ENCODE data around the gene NTSR2.
A peak's percentile ranks its signal among the peaks of the same experiment; 100 is the strongest.

The NTSR2 gene

GRCh38 chr2:11640132-11640531 is 29.9 kb downstream of the NTSR2 start:
- Mint-ChIP-seq H3K27ac (no peak overlapping the region), H3K4me3 (no peak overlapping the region), H3K36me3 (ENCODE audit: low read depth) (no peaks in the 10 kb centered on the region), H3K27me3 (peaks cover 10% of the 10 kb centered on the region), H3K4me1 (ENCODE audit: low read depth) (no peaks in the 10 kb centered on the region), H3K9me3 (no peaks in the 10 kb centered on the region)
- no peak for DNase-seq

GRCh38 chr2:11639503-11639902 is 30.5 kb downstream of the NTSR2 start:
- no peak overlapping the region for H3K4me3 Mint-ChIP-seq
- no peaks in the 10 kb centered on the region for H3K9me3 Mint-ChIP-seq
- DNase-seq: no peak
- H3K4me1 Mint-ChIP-seq (ENCODE audit: low read depth): no peaks in the 10 kb centered on the region
- peaks cover 10% of the 10 kb centered on the region for H3K27me3 Mint-ChIP-seq
- no peaks in the 10 kb centered on the region for H3K36me3 Mint-ChIP-seq (ENCODE audit: low read depth)
- no peak overlapping the region for H3K27ac Mint-ChIP-seq

GRCh38 chr2:11637546-11637945 is 32.4 kb downstream of the NTSR2 start:
- DNase-seq: no peak
- Mint-ChIP-seq H3K4me3 (no peak overlapping the region), H3K36me3 (ENCODE audit: low read depth) (no peaks in the 10 kb centered on the region), H3K4me1 (ENCODE audit: low read depth) (no peaks in the 10 kb centered on the region), H3K9me3 (no peaks in the 10 kb centered on the region), H3K27me3 (peaks cover 10% of the 10 kb centered on the region), H3K27ac (no peak overlapping the region)

- Mint-ChIP-seq H3K4me1 (ENCODE audit: low read depth) (no peaks in the 10 kb centered on the region), H3K4me3 (no peak overlapping the region), H3K9me3 (no peaks in the 10 kb centered on the region), H3K36me3 (ENCODE audit: low read depth) (no peaks in the 10 kb centered on the region), H3K27ac (peak overlapping the region; percentile 57), H3K27me3 (peaks cover 10% of the 10 kb centered on the region)
- no peak for DNase-seq
Observed at GRCh38 chr2:11636593-11637295, 33.3 kb downstream of the NTSR2 start.

GRCh38 chr2:11635141-11635540 is 34.9 kb downstream of the NTSR2 start:
- Mint-ChIP-seq H3K27me3 (peaks cover 8% of the 10 kb centered on the region), H3K4me1 (ENCODE audit: low read depth) (no peaks in the 10 kb centered on the region)

GRCh38 chr2:11634584-11634983 is 35.4 kb downstream of the NTSR2 start:
- Mint-ChIP-seq H3K36me3 (ENCODE audit: low read depth) (no peaks in the 10 kb centered on the region), H3K4me3 (no peak overlapping the region), H3K27ac (no peak overlapping the region), H3K9me3 (no peaks in the 10 kb centered on the region), H3K27me3 (peaks cover 7% of the 10 kb centered on the region), H3K4me1 (ENCODE audit: low read depth) (no peaks in the 10 kb centered on the region)
- no peak for DNase-seq

More at GRCh38 chr2:11635141-11635540, 34.9 kb downstream of the NTSR2 start:
- Mint-ChIP-seq H3K27ac (no peak overlapping the region), H3K9me3 (no peaks in the 10 kb centered on the region), H3K4me3 (no peak overlapping the region), H3K36me3 (ENCODE audit: low read depth) (no peaks in the 10 kb centered on the region)
- no peak for DNase-seq

- DNase-seq: no peak
- Mint-ChIP-seq H3K27me3 (peaks cover 3% of the 10 kb centered on the region), H3K27ac (no peak overlapping the region), H3K4me1 (ENCODE audit: low read depth) (no peaks in the 10 kb centered on the region), H3K9me3 (no peaks in the 10 kb centered on the region), H3K36me3 (ENCODE audit: low read depth) (no peaks in the 10 kb centered on the region), H3K4me3 (no peak overlapping the region)
Observed at GRCh38 chr2:11633923-11634478, 36.0 kb downstream of the NTSR2 start.

- Mint-ChIP-seq H3K4me1 (ENCODE audit: low read depth) (no peaks in the 10 kb centered on the region), H3K4me3 (no peak overlapping the region), H3K27me3 (peaks cover 2% of the 10 kb centered on the region), H3K27ac (no peak overlapping the region), H3K36me3 (ENCODE audit: low read depth) (no peaks in the 10 kb centered on the region), H3K9me3 (no peaks in the 10 kb centered on the region)
- DNase-seq: no peak
Observed at GRCh38 chr2:11631462-11631861, 38.5 kb downstream of the NTSR2 start.

- H3K4me3 Mint-ChIP-seq: no peak overlapping the region
- no peaks in the 10 kb centered on the region for H3K36me3 Mint-ChIP-seq (ENCODE audit: low read depth)
- no peaks in the 10 kb centered on the region for H3K9me3 Mint-ChIP-seq
- no peak for DNase-seq
- H3K4me1 Mint-ChIP-seq (ENCODE audit: low read depth): peaks cover 1% of the 10 kb centered on the region
- H3K27me3 Mint-ChIP-seq: no peaks in the 10 kb centered on the region
- H3K27ac Mint-ChIP-seq: no peak overlapping the region
Observed at GRCh38 chr2:11630855-11631254, 39.1 kb downstream of the NTSR2 start.

- no peaks in the 10 kb centered on the region for H3K36me3 Mint-ChIP-seq (ENCODE audit: low read depth)
- no peaks in the 10 kb centered on the region for H3K9me3 Mint-ChIP-seq
- DNase-seq: no peak
- no peak overlapping the region for H3K27ac Mint-ChIP-seq
- no peaks in the 10 kb centered on the region for H3K27me3 Mint-ChIP-seq
- H3K4me3 Mint-ChIP-seq: no peak overlapping the region
- peaks cover 7% of the 10 kb centered on the region for H3K4me1 Mint-ChIP-seq (ENCODE audit: low read depth)
Observed at GRCh38 chr2:11629851-11630250, 40.1 kb downstream of the NTSR2 start.

- H3K4me1 Mint-ChIP-seq (ENCODE audit: low read depth): peaks cover 7% of the 10 kb centered on the region
- DNase-seq: no peak
- no peak overlapping the region for H3K4me3 Mint-ChIP-seq
- no peaks in the 10 kb centered on the region for H3K27me3 Mint-ChIP-seq
- H3K9me3 Mint-ChIP-seq: no peaks in the 10 kb centered on the region
- no peaks in the 10 kb centered on the region for H3K36me3 Mint-ChIP-seq (ENCODE audit: low read depth)
- no peak overlapping the region for H3K27ac Mint-ChIP-seq
Observed at GRCh38 chr2:11629215-11629614, 40.8 kb downstream of the NTSR2 start.

- Mint-ChIP-seq H3K27ac (no peak overlapping the region), H3K4me3 (no peak overlapping the region), H3K27me3 (no peaks in the 10 kb centered on the region)
Observed at GRCh38 chr2:11628675-11629074, 41.3 kb downstream of the NTSR2 start.

GRCh38 chr2:11625671-11626070 is 44.3 kb downstream of the NTSR2 start:
- Mint-ChIP-seq H3K4me1 (ENCODE audit: low read depth) (peaks cover 7% of the 10 kb centered on the region), H3K4me3 (no peak overlapping the region), H3K27ac (no peak overlapping the region), H3K27me3 (no peaks in the 10 kb centered on the region), H3K9me3 (no peaks in the 10 kb centered on the region), H3K36me3 (ENCODE audit: low read depth) (no peaks in the 10 kb centered on the region)
- no peak for DNase-seq

More at GRCh38 chr2:11628675-11629074, 41.3 kb downstream of the NTSR2 start:
- Mint-ChIP-seq H3K9me3 (no peaks in the 10 kb centered on the region), H3K4me1 (ENCODE audit: low read depth) (peaks cover 7% of the 10 kb centered on the region), H3K36me3 (ENCODE audit: low read depth) (no peaks in the 10 kb centered on the region)
- no peak for DNase-seq

GRCh38 chr2:11624893-11625292 is 45.1 kb downstream of the NTSR2 start:
- H3K27ac Mint-ChIP-seq: no peak overlapping the region
- no peak for DNase-seq
- H3K4me3 Mint-ChIP-seq: no peak overlapping the region
- no peaks in the 10 kb centered on the region for H3K27me3 Mint-ChIP-seq
- peaks cover 7% of the 10 kb centered on the region for H3K4me1 Mint-ChIP-seq (ENCODE audit: low read depth)
- H3K9me3 Mint-ChIP-seq: no peaks in the 10 kb centered on the region
- H3K36me3 Mint-ChIP-seq (ENCODE audit: low read depth): no peaks in the 10 kb centered on the region

GRCh38 chr2:11622611-11623010 is 47.4 kb downstream of the NTSR2 start:
- Mint-ChIP-seq H3K36me3 (ENCODE audit: low read depth) (no peaks in the 10 kb centered on the region), H3K4me1 (ENCODE audit: low read depth) (peaks cover 7% of the 10 kb centered on the region), H3K27ac (no peak overlapping the region), H3K4me3 (no peak overlapping the region), H3K9me3 (no peaks in the 10 kb centered on the region), H3K27me3 (no peaks in the 10 kb centered on the region)
- DNase-seq: no peak
